Muscle layer of colon (tissue), 2 donors: ENCODE measurements around the gene IL36B.

Experiments
- H3K27ac ChIP-seq: one replicate; pipeline ENCODE4 v1.7.0; 2013; ENCODE audit warnings: low read depth, mild to moderate bottlenecking, low read length, moderate library complexity
- H3K27me3 ChIP-seq, 2 donors: one replicate each; pipeline ENCODE4 v1.7.0; 2013; ENCODE audit warnings: low read length in 2 of 2, mild to moderate bottlenecking in 2 of 2; ENCODE audit not compliant: insufficient read depth in 2 of 2, control insufficient read depth in 1 of 2
- H3K36me3 ChIP-seq: one replicate; pipeline ENCODE4 v1.7.0; 2013; ENCODE audit warnings: mild to moderate bottlenecking, low read length; ENCODE audit not compliant: insufficient read depth
- H3K4me1 ChIP-seq: one replicate; pipeline ENCODE4 v1.7.0; 2013; ENCODE audit warnings: mild to moderate bottlenecking, low read length; ENCODE audit not compliant: insufficient read depth
- H3K4me3 ChIP-seq, 2 donors: one replicate each; pipeline ENCODE4 v1.7.0; 2013; ENCODE audit warnings: low read length in 2 of 2, low read depth in 1 of 2, mild to moderate bottlenecking in 1 of 2, moderate library complexity in 1 of 2
- H3K9ac ChIP-seq: one replicate; pipeline ENCODE4 v1.7.0; 2013; ENCODE audit warnings: low read length
- H3K9me3 ChIP-seq: one replicate; pipeline ENCODE4 v1.7.0; 2013; ENCODE audit warnings: mild to moderate bottlenecking, low read length
- donor health status: abdominal sarcoma.
- donor health status: Adenocarcinoma of cecum.

IL36B gene

DNA sequence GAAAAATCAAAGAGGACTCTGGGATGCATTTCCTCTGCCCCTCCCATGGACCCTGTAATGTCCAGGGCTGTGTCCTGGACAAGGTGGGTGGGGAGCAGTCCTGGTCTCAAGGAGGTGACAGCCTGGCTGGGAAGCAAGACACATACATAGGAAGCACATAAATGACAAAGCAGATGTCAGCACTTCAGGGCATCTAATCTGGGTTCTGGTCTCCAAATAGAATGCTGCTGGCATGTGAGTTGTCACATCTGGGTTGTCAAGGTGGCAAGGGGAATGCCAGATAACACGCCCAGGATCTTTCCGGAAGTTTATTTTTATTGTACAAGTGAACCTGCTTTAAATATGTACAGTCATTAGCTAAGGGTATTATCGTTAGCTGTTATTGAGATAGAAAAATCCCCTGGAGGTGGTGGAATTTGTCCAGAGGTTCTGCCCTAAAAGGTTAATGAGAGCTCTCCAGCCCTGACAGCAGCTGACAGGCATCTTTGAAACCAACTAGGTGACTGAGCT lies 20.7 kb upstream of the IL36B start:
- no peaks in the 10 kb centered on the region for H3K9me3 ChIP-seq
- no peaks in the 10 kb centered on the region for H3K36me3 ChIP-seq
- no peaks in the 10 kb centered on the region for H3K27me3 ChIP-seq
- H3K4me3 ChIP-seq = no peak overlapping the region
- no peak overlapping the region for H3K9ac ChIP-seq
- H3K27ac ChIP-seq = no peak overlapping the region
- H3K4me1 ChIP-seq = no peaks in the 10 kb centered on the region

DNA sequence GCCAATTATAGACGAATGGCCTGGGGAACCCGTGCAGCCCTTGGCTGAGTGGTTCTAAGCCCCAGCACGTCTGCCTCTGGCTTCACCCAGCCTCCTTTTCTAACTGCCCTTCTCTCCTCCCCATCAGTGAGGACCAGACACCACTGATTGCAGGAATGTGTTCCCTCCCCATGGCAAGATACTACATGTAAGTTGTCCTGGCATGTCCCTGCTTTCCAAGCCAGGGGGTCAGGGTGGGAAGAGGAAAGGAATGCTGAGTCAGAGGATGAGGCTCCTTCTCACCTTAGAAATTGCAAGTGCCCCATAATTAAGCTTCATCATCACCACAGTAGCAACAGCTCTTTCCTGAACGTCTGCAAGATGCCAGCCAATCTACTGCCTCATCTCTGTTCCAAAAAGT lies 19.9 kb upstream of the IL36B start:
- Histone ChIP-seq H3K36me3 (no peaks in the 10 kb centered on the region), H3K4me3 (no peak overlapping the region), H3K27me3 (no peaks in the 10 kb centered on the region), H3K9me3 (no peaks in the 10 kb centered on the region), H3K27ac (no peak overlapping the region), H3K4me1 (no peaks in the 10 kb centered on the region), H3K9ac (no peak overlapping the region)

DNA sequence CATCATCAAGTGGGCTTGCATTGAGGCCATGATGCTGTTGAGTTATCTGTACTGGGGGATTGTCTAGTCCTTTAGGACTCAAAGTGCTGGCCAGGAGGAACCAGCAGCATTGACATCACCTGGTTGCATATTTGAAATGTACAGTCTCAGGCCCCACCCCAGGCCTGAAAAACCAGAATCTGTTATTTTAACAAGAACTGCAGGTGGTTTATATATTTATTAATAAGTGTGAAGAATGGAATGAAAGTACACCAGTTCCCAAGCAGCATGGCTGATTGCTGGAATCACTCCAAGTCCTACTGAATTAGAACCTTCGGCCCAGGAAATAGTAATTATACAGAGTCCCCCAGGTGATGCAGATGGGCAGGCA lies 17.9 kb upstream of the IL36B start:
- Histone ChIP-seq H3K9me3 (no peaks in the 10 kb centered on the region), H3K4me3 (no peak overlapping the region), H3K36me3 (no peaks in the 10 kb centered on the region), H3K27ac (no peak overlapping the region), H3K9ac (no peak overlapping the region), H3K4me1 (no peaks in the 10 kb centered on the region), H3K27me3 (no peaks in the 10 kb centered on the region)

GRCh38 chr2:113069676-113070605 lies 17.3 kb upstream of the IL36B start:
- H3K9ac ChIP-seq = no peak overlapping the region
- H3K9me3 ChIP-seq = no peaks in the 10 kb centered on the region
- no peak overlapping the region for H3K27ac ChIP-seq
- no peaks in the 10 kb centered on the region for H3K27me3 ChIP-seq
- no peaks in the 10 kb centered on the region for H3K4me1 ChIP-seq
- no peaks in the 10 kb centered on the region for H3K36me3 ChIP-seq
- H3K4me3 ChIP-seq = no peak overlapping the region

DNA sequence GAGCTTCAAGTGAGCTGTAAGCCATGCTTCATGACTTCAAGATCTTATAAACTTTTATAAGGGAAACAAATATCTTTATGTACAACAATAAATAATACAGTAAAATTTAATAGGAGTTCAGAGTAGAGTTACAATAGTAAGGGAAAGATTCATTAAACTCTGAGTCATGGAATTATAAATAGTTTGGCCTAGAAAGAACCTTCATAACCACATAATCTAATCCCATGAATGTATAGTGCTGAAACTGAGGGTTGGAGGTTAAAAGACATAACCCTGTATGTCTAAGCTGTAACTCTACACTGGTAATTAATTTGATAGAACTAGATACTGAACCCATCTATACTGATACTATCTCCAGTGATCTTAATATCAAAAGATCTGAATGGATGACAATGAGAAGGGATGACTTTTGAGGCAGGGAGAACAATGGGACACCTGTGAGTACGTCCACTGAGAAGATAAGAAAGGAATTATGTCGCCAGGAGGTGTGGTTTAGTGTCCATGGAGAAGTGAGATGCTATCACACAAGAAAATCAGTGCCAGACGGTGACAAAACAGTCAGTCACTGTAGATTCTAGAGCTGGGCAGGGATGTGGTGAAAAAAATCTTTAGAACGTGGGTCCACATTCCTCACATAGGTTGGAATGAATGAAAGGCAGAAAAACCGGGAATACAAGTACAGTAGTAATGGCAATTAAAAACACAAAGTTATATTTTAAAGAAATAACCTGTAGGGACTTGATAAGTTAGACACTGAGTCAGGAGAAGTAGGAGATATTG lies 16.2 kb upstream of the IL36B start:
- Histone ChIP-seq H3K9ac (no peak overlapping the region), H3K36me3 (no peaks in the 10 kb centered on the region), H3K4me3 (no peak overlapping the region), H3K27ac (no peak overlapping the region), H3K27me3 (no peaks in the 10 kb centered on the region), H3K9me3 (no peaks in the 10 kb centered on the region), H3K4me1 (no peaks in the 10 kb centered on the region)

- no peaks in the 10 kb centered on the region for H3K9me3 ChIP-seq
- no peaks in the 10 kb centered on the region for H3K36me3 ChIP-seq
- no peak overlapping the region for H3K4me3 ChIP-seq
- no peaks in the 10 kb centered on the region for H3K4me1 ChIP-seq
- no peak overlapping the region for H3K27ac ChIP-seq
- H3K9ac ChIP-seq = no peak overlapping the region
- no peaks in the 10 kb centered on the region for H3K27me3 ChIP-seq
Measured at GRCh38 chr2:113068249-113068648, 15.6 kb upstream of the IL36B start.

DNA sequence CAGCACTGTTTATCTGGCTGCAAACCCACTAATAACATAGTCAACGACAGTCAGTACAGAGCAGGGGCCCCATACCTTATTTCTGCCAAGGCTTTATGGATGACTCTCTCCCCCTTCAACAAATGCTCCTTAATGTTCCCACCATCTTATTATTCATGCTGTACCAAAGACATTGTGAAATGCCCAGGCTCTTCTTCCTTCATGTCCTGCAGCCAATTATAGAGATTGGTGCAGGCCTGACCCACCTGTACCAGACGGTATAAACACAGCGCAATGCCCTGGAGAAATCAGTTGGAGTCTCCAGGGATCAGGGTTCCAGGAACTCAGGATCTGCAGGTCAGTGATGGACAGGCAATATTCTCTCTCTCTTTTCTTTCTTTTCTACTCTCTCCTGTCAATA lies 15.0 kb upstream of the IL36B start, which contains the start of gene IL1F10:
IL1F10 (plus strand) TSS at position 290 of the 400 bp plus-strand sequence. CDS start 4,769 bp downstream, outside the sequence.
- Histone ChIP-seq H3K4me3 (no peak within 1 kb of the TSS), H3K4me1 (no peaks in the 10 kb centered on the region), H3K27me3 (no peaks in the 10 kb centered on the region), H3K9me3 (no peaks in the 10 kb centered on the region), H3K9ac (no peak within 1 kb of the TSS), H3K27ac (no peak within 1 kb of the TSS), H3K36me3 (no peaks in the 10 kb centered on the region)

GRCh38 chr2:113064898-113065297 lies 12.2 kb upstream of the IL36B start:
- H3K9ac ChIP-seq = no peak overlapping the region
- no peak overlapping the region for H3K4me3 ChIP-seq
- no peaks in the 10 kb centered on the region for H3K4me1 ChIP-seq
- no peaks in the 10 kb centered on the region for H3K36me3 ChIP-seq
- no peak overlapping the region for H3K27ac ChIP-seq
- no peaks in the 10 kb centered on the region for H3K9me3 ChIP-seq
- H3K27me3 ChIP-seq = no peaks in the 10 kb centered on the region

DNA sequence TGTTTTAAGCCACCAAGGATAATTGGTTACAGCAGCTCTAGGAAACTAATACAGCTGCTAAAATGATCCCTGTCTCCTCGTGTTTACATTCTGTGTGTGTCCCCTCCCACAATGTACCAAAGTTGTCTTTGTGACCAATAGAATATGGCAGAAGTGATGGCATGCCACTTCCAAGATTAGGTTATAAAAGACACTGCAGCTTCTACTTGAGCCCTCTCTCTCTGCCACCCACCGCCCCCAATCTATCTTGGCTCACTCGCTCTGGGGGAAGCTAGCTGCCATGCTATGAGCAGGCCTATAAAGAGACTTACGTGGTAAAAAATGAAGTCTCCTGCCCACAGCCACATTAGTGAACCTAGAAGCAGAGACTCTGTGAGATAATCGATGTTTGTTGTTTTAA lies 11.6 kb upstream of the IL36B start:
- Histone ChIP-seq H3K4me3 (no peak overlapping the region), H3K27me3 (no peaks in the 10 kb centered on the region), H3K9me3 (no peaks in the 10 kb centered on the region), H3K36me3 (no peaks in the 10 kb centered on the region), H3K27ac (no peak overlapping the region), H3K4me1 (no peaks in the 10 kb centered on the region), H3K9ac (no peak overlapping the region)

DNA sequence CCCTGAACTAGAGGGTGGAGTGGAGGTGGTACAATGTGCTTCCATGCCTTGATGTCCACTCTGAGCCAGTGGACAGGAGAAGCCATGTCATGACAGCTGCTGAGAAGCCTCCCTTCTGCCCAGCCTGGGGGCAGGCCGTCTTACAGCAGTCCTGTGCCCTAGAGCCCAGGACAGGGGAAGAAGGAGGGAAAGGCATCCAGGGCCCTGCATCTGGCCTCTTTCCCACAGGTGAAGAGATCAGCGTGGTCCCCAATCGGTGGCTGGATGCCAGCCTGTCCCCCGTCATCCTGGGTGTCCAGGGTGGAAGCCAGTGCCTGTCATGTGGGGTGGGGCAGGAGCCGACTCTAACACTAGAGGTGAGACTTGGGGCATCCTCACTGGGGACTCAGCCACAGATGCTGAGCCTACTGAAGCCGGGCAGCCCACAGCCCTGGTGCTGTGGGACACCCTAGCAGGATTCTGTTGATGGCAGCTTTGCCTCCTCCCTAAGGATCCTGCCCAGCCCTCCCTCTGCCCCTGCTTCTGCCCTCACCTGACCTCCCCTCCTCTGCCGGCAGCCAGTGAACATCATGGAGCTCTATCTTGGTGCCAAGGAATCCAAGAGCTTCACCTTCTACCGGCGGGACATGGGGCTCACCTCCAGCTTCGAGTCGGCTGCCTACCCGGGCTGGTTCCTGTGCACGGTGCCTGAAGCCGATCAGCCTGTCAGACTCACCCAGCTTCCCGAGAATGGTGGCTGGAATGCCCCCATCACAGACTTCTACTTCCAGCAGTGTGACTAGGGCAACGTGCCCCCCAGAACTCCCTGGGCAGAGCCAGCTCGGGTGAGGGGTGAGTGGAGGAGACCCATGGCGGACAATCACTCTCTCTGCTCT lies 9.5 kb upstream of the IL36B start:
- Histone ChIP-seq H3K27me3 (no peaks in the 10 kb centered on the region), H3K27ac (no peak overlapping the region), H3K36me3 (no peaks in the 10 kb centered on the region), H3K9ac (no peak overlapping the region), H3K4me1 (no peaks in the 10 kb centered on the region), H3K4me3 (no peak overlapping the region), H3K9me3 (no peaks in the 10 kb centered on the region)

DNA sequence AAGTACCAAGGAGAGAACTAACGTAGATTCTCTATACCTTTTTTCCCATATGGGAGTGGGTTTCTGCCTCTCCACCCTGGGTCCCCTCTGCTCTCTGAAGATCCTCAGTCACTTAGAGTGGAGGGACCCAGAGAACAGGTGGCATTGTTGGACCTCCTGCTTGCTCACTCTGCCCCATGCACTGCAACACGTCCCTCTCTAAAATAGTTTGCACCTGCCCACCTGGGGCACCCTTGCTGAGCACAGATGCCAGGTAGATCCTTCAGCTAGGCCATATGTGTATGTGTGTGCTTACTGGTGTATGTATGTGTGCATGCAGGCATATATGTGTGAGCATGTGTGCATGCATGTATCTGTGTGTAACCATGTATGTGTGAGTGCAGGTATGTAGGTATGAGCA lies 8.6 kb upstream of the IL36B start:
- Histone ChIP-seq H3K4me3 (no peak overlapping the region), H3K9me3 (no peaks in the 10 kb centered on the region), H3K4me1 (no peaks in the 10 kb centered on the region), H3K27ac (no peak overlapping the region), H3K27me3 (no peaks in the 10 kb centered on the region), H3K9ac (no peak overlapping the region), H3K36me3 (no peaks in the 10 kb centered on the region)
